Coronary artery (tissue), 2 donors: Measurements from ENCODE around the gene MAPK8.
A peak's percentile ranks its signal among the peaks of the same experiment; 100 is the strongest.

Experiments used
- DNase-seq: peaks from one replicate; pipeline ENCODE4 v3.0.0-alpha.2; 2017; ENCODE audit warnings: low spot score
- H3K27ac ChIP-seq, 2 donors: fragments of 200-600 bp; sonication (generic); one replicate each; pipeline ENCODE4 v1.5.1; 2016 to 2019
- H3K4me3 ChIP-seq: fragments of 200-600 bp; sonication (generic); 2 replicates; pipeline ENCODE4 v1.5.1; 2016; ENCODE audit warnings: mild to moderate bottlenecking, moderate library complexity
- CTCF ChIP-seq: fragments of 200-600 bp; sonication (generic); IDR thresholded peaks from one replicate; pipeline ENCODE4 v1.5.1; 2019; ENCODE audit warnings: antibody characterized with exemption

MAPK8 gene

DNA sequence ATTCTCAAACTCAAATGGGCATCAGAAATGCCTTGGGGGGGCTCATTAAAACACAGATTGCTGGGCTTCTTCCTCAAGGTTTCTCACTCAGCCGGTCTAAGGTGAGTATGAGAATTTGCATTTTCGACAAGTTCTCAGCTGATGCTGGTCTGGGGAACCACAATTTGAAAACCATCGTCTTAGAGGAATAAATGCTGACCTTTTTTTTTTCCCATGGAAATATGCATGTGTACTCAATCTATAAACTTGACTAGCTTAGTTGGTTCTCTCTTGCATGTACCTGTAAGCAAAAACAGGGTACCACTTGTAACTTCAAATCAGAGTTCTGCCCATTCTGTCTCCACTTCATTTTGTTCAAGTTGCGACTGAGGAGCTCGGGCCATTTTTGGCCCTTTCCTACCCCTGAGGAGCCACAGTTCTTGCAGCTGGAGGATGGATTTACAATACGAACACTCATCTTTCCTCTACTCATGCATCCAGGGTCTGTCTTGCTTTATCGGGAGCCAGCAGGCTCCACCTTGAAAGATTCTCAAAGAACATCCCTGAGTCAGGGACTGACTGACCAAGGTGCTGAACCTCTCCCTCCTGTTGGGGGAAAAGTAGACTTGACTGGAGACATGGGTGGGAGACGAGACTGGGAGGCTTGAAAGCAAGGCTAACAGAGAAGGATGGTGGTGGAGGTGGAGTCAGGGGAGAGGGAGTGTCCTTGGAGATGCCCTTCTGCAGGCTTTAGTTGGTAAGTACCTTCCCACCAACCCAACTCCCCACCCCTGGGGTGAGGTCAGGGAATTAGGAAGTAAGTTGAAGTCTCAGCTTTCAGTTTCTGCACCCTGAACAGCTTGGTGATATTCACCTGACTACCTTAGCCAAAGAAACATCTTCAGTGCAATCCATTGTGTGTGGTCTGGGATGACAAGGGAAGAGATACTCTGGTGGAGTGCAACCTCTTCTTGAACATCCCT lies 3.7 kb upstream of the MAPK8 start:
- no peak for DNase-seq
- no peak for TF ChIP-seq CTCF
- Histone ChIP-seq H3K4me3 (no peak overlapping the region), H3K27ac (no peak overlapping the region)

- Histone ChIP-seq H3K4me3 (peak overlapping the region; percentile 80), H3K27ac (peak overlapping the region; percentile 90 to 91)
- no peak for DNase-seq
- no peak for TF ChIP-seq CTCF
These were observed 592 bp upstream of the MAPK8 start for GRCh38 chr10:48305905-48306264.

GRCh38 chr10:48306870-48307710 lies 613 bp downstream of the MAPK8 start:
- no peak for TF ChIP-seq CTCF
- peak; percentile 80 for DNase-seq
- H3K4me3 ChIP-seq = peak overlapping the region; percentile 80
- peak overlapping the region; percentile 90 to 91 for H3K27ac ChIP-seq

GRCh38 chr10:48307711-48308018 lies 1.2 kb downstream of the MAPK8 start:
- Histone ChIP-seq H3K27ac (peak overlapping the region in 1 of 2 donors; percentile 91), H3K4me3 (peak overlapping the region; percentile 80)
- TF ChIP-seq CTCF = no peak
- no peak for DNase-seq

- no peak overlapping the region for H3K4me3 ChIP-seq
- DNase-seq = no peak
- TF ChIP-seq CTCF = no peak
- no peak overlapping the region for H3K27ac ChIP-seq
These were observed 3.3 kb downstream of the MAPK8 start for GRCh38 chr10:48309711-48310226.

- Histone ChIP-seq H3K4me3 (no peak overlapping the region), H3K27ac (no peak overlapping the region)
- no peak for TF ChIP-seq CTCF
- no peak for DNase-seq
These were observed 7.6 kb downstream of the MAPK8 start for GRCh38 chr10:48314107-48314506.
